ENCODE data around the gene PTPRO. TPM values are rescaled to one million over a fixed set of nuclear protein-coding genes. Genes with fewer than 3 reads are reported as not detected.

PTPRO gene
- total RNA-seq, 4 donors from 2014 or later: 0.52 to 5.0 (median 1.0) TPM

DNA sequence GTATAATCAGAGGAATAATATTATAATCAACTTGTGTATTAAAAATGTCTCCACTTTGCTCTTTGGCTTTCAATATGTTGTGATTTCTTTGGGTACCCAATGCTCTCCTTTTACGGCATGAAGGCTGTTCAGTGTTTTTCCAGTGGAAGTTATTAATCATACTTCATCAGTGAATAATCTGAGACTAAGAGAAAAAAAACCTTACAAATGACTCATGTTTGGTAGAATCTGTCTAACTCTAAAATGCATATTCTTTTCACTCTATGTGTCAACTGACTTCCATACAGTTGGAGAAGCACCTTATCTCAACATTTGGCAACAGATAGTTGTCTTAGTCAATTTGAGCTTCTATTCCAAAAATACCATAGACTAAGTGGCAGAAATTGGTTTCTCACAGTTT is 82.2 kb downstream of the PTPRO start:
- Histone ChIP-seq H3K36me3 (no peaks in the 10 kb centered on the region), H3K4me1 (no peaks in the 10 kb centered on the region), H3K4me3 (no peak overlapping the region), H3K27ac (replicated peaks in 1 of 4) (no peak overlapping the region), H3K9me3 (no peaks in the 10 kb centered on the region), H3K27me3 (no peaks in the 10 kb centered on the region)
- intact Hi-C loops (cut with DNase I): no loop called here
- WGBS: 0% methylated on average over 1 of the region's 1 CpG
- no peak for DNase-seq (ENCODE audit: extremely low spot score)
- TF ChIP-seq POLR2AphosphoS5 (IDR thresholded peaks at IDR 0.05): no peak
- no peak for TF ChIP-seq EP300 (IDR thresholded peaks at IDR 0.05)
- no peak for TF ChIP-seq CTCF (IDR thresholded peaks at IDR 0.05)
- no peak for TF ChIP-seq POLR2A (IDR thresholded peaks at IDR 0.05; ENCODE audit: low read depth)

DNA sequence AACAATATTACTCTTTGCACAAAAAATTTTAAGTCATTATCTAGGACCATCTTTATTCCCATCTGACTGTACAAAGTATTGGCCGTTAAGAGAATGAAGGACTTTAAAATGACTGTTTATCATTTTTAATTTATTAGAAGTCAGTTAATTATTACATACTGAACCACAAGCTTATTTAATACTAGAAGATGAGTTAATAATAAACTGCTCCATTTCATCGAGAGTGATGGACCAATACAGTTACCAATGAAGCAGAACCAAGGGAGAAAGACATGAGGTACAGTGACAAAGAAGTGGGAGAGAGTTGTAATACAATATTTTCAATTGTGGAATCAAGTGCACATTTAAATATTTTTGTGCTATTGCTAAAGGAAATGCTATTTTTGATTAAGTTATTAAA is 83.3 kb downstream of the PTPRO start:
- no peak for TF ChIP-seq CTCF (IDR thresholded peaks at IDR 0.05)
- TF ChIP-seq EP300 (IDR thresholded peaks at IDR 0.05): no peak
- no peak for TF ChIP-seq POLR2AphosphoS5 (IDR thresholded peaks at IDR 0.05)
- TF ChIP-seq POLR2A (IDR thresholded peaks at IDR 0.05; ENCODE audit: low read depth): no peak
- DNase-seq (ENCODE audit: extremely low spot score): no peak
- 91% methylated on average over 2 of the region's 2 CpGs for WGBS
- no peaks in the 10 kb centered on the region for H3K9me3 ChIP-seq
- no peak overlapping the region for H3K27ac ChIP-seq (replicated peaks in 1 of 4)
- intact Hi-C loops (cut with DNase I): no loop called here
- no peaks in the 10 kb centered on the region for H3K4me1 ChIP-seq
- no peaks in the 10 kb centered on the region for H3K27me3 ChIP-seq
- H3K4me3 ChIP-seq: no peak overlapping the region
- H3K36me3 ChIP-seq: no peaks in the 10 kb centered on the region

DNA sequence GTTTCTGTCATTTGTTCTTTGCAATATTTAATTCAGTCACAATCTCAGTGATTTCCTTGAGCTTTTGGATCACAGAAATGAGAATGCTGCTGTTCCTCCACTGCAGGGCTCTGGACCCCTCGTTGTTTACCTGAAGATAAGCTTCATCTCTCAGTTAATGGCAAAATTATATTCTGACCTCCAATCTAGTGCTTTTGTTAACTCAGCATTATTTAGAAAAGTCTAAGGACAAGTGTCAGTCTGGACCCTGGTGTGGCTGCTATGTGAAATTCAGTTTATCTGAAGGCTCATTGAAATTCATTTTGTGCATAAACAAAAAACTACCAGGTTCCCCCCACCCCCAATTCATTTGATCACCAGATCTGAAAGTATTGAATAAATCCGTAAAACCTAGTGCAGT is 84.7 kb downstream of the PTPRO start:
- TF ChIP-seq POLR2A (IDR thresholded peaks at IDR 0.05; ENCODE audit: low read depth) (no peak), CTCF (IDR thresholded peaks at IDR 0.05) (no peak), EP300 (IDR thresholded peaks at IDR 0.05) (no peak), POLR2AphosphoS5 (IDR thresholded peaks at IDR 0.05) (no peak)
- intact Hi-C loops (cut with DNase I): no loop called here
- Histone ChIP-seq H3K4me3 (no peak overlapping the region), H3K9me3 (no peaks in the 10 kb centered on the region), H3K4me1 (no peaks in the 10 kb centered on the region), H3K36me3 (no peaks in the 10 kb centered on the region), H3K27ac (replicated peaks in 1 of 4) (no peak overlapping the region), H3K27me3 (no peaks in the 10 kb centered on the region)
- no peak for DNase-seq (ENCODE audit: extremely low spot score)
- 73% methylated on average over 2 of the region's 2 CpGs for WGBS

GRCh38 chr12:15411842-15412241 is 89.5 kb downstream of the PTPRO start:
- DNase-seq (ENCODE audit: extremely low spot score): no peak
- no peaks in the 10 kb centered on the region for H3K36me3 ChIP-seq
- intact Hi-C loops (cut with DNase I): no loop called here
- H3K27ac ChIP-seq (replicated peaks in 1 of 4): no peak overlapping the region
- WGBS: 88% methylated on average over 3 of the region's 3 CpGs
- no peak for TF ChIP-seq EP300 (IDR thresholded peaks at IDR 0.05)
- H3K4me3 ChIP-seq: no peak overlapping the region
- no peaks in the 10 kb centered on the region for H3K9me3 ChIP-seq
- H3K27me3 ChIP-seq: no peaks in the 10 kb centered on the region
- no peaks in the 10 kb centered on the region for H3K4me1 ChIP-seq

DNA sequence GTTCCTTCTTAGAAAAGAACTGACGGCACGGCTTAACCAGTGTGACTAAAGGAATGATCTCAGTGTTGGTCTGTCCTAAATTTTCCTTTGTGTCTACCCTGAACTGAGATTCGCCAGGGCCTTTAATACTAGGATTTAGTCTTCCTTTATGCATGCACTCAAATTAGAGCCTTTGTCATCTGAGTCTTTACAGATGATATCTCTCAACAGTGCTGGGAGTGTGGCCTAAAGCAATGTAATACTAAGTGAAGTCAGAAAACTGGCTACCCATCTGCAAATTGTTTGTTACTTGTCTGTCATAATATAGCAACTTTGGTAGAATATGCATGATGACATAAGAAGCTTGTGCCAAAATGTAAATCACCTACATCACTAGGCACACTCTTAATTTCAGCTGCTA is 95.4 kb downstream of the PTPRO start:
- TF ChIP-seq POLR2A (IDR thresholded peaks at IDR 0.05; ENCODE audit: low read depth) (no peak), CTCF (IDR thresholded peaks at IDR 0.05) (no peak), POLR2AphosphoS5 (IDR thresholded peaks at IDR 0.05) (no peak), EP300 (IDR thresholded peaks at IDR 0.05) (no peak)
- Histone ChIP-seq H3K27ac (replicated peaks in 1 of 4) (no peak overlapping the region), H3K36me3 (no peaks in the 10 kb centered on the region), H3K9me3 (no peaks in the 10 kb centered on the region), H3K27me3 (no peaks in the 10 kb centered on the region), H3K4me3 (no peak overlapping the region), H3K4me1 (no peaks in the 10 kb centered on the region)
- no peak for DNase-seq (ENCODE audit: extremely low spot score)
- WGBS: 82% methylated on average over 3 of the region's 3 CpGs
- intact Hi-C loops (cut with DNase I): no loop called here

Measured in esophagus muscularis mucosa (tissue), 4 donors.